K562 (cell line): Measurements from ENCODE around the gene RGS19. TPM values are rescaled to one million over a fixed set of nuclear protein-coding genes. Genes with fewer than 3 reads are reported as not detected.

Experiments used
- ATAC-seq: fragments of 200-7000 bp; cut with Tn5 transposase; 3 replicates; pipeline ENCODE4 v1.9.1; 2020; ENCODE audit warnings: moderate library complexity
- BruUV-seq: library from RNA; stranded (reverse); fragments of 400-500 nt; replicated peaks from 2 replicates; lab custom pipeline; 2021; lab: Mats Ljungman, UMichigan
- CTCF ChIA-PET: fragments of 300-600 bp; formaldehyde crosslinking; extraction: SDS; loops from one replicate; lab custom pipeline; 2021; ENCODE audit warnings: low intra/inter-chr PET ratio; lab: Yijun Ruan, JAX
- POLR2A ChIA-PET: fragments of 300-600, 350-650 bp; sonication (Branson Sonifier 250); formaldehyde crosslinking; extraction: SDS; loops from one replicate; lab custom pipeline; 2021; ENCODE audit warnings: antibody characterized with exemption, inconsistent platforms; lab: Yijun Ruan, JAX
- DNase-seq, 4 experiments: peaks; one replicate each; pipeline versions ENCODE4 v3.0.0 to v3.0.0-alpha.2; 2011 to 2018; ENCODE audit warnings: low spot score in 3 of 4, mixed read lengths in 3 of 4; ENCODE audit errors: extremely low read depth in 1 of 4
- FAIRE-seq: peaks from 2 replicates; lab custom pipeline; 2011; peaks lifted over from hg19 to GRCh38; lab: Jason Lieb, UNC
- H2AFZ ChIP-seq: 2 replicates; pipeline ENCODE4 v1.6.0; 2011; ENCODE audit warnings: low read depth, low read length, control low read depth, inconsistent platforms
- H3K27ac ChIP-seq: fragments of 200-600 bp; 3 replicates; pipeline ENCODE4 v1.8.0; 2011; ENCODE audit warnings: low read depth, mild to moderate bottlenecking, control low read depth, inconsistent platforms, low read length, moderate library complexity, mixed read lengths; ENCODE audit errors: extremely low read depth
- H3K27me3 ChIP-seq, 2 experiments: fragments of 300-600 bp in 1 of 2; 2 replicates in 1 of 2; 3 replicates in 1 of 2; pipeline versions ENCODE4 v1.6.0 to v1.8.0; 2011; ENCODE audit warnings: inconsistent platforms in 2 of 2, low read length in 2 of 2, mild to moderate bottlenecking in 1 of 2, mixed read lengths in 1 of 2, moderate library complexity in 1 of 2; ENCODE audit not compliant: control insufficient read depth in 2 of 2, insufficient read depth in 2 of 2
- H3K36me3 ChIP-seq: fragments of 300-600 bp; 3 replicates; pipeline ENCODE4 v1.8.0; 2011; ENCODE audit warnings: mild to moderate bottlenecking, low read length, inconsistent platforms; ENCODE audit not compliant: control insufficient read depth, insufficient read depth
- H3K4me1 ChIP-seq, 2 experiments: fragments of 200-600 bp in 1 of 2; replicated peaks in 1 of 2; 2 replicates in 1 of 2; 3 replicates in 1 of 2; pipeline versions ENCODE4 v1.5.1 to v1.8.0; 2011; ENCODE audit warnings: inconsistent platforms in 2 of 2, low read length in 2 of 2, mild to moderate bottlenecking in 1 of 2, mixed read lengths in 1 of 2, moderate library complexity in 1 of 2; ENCODE audit not compliant: control insufficient read depth in 2 of 2, insufficient read depth in 2 of 2
- H3K4me2 ChIP-seq: 2 replicates; pipeline ENCODE4 v1.6.1; 2011; ENCODE audit warnings: low read length, control low read depth, inconsistent platforms, mixed read lengths; ENCODE audit not compliant: insufficient read depth
- H3K4me3 ChIP-seq: fragments of 200-600 bp; sonication (generic), shearing (Covaris generic); 2 replicates; pipeline ENCODE4 v1.5.1; 2016; ENCODE audit warnings: control low read depth, inconsistent platforms
- H3K79me2 ChIP-seq: fragments of 200-600 bp; 3 replicates; pipeline ENCODE4 v1.8.0; 2011; ENCODE audit warnings: low read length, inconsistent platforms; ENCODE audit not compliant: control insufficient read depth, insufficient read depth
- H3K9ac ChIP-seq, 2 experiments: 2 replicates each; pipeline versions ENCODE4 v1.6.0 to v1.6.1; 2011; ENCODE audit warnings: low read depth in 2 of 2, low read length in 2 of 2, control low read depth in 1 of 2, inconsistent platforms in 1 of 2, mild to moderate bottlenecking in 1 of 2, mixed read lengths in 1 of 2; ENCODE audit not compliant: insufficient read depth in 1 of 2
- H3K9me1 ChIP-seq: one replicate; pipeline ENCODE4 v1.6.0; 2011; ENCODE audit warnings: inconsistent platforms, mild to moderate bottlenecking, low read length, moderate library complexity; ENCODE audit not compliant: control insufficient read depth, insufficient read depth
- H3K9me3 ChIP-seq: replicated peaks from 2 replicates; pipeline ENCODE4 v1.5.1; 2011; ENCODE audit warnings: low read depth, low read length, inconsistent platforms; ENCODE audit not compliant: control insufficient read depth, insufficient read depth
- H4K20me1 ChIP-seq: replicated peaks from 2 replicates; pipeline ENCODE4 v1.6.1; 2011; ENCODE audit warnings: low read length, inconsistent platforms, mixed read lengths; ENCODE audit not compliant: control insufficient read depth, insufficient read depth
- ARNT ChIP-seq, 2 experiments: fragments of 450-650 bp; IDR thresholded peaks; 2 replicates each; pipeline ENCODE4 v1.6.1; 2016; ENCODE audit warnings: mild to moderate bottlenecking in 1 of 2
- BCOR ChIP-seq: fragments of 450-650 bp; IDR thresholded peaks from 2 replicates; pipeline ENCODE4 v1.6.1; 2016
- BRD4 ChIP-seq: fragments of 200-600 bp; sonication (generic); IDR thresholded peaks from 2 replicates; pipeline ENCODE4 v1.6.1; 2017; ENCODE audit warnings: inconsistent platforms
- BRF2 ChIP-seq: IDR thresholded peaks from 3 replicates; pipeline ENCODE4 v1.6.1; 2011; ENCODE audit warnings: borderline replicate concordance, mild to moderate bottlenecking; ENCODE audit not compliant: insufficient read length, insufficient read depth
- CBFB ChIP-seq: sonication (generic); formaldehyde crosslinking; IDR thresholded peaks from 2 replicates; pipeline ENCODE4 v1.4.0; 2020; ENCODE audit warnings: mild to moderate bottlenecking, missing genetic modification reagents
- E4F1 ChIP-seq: fragments of 250-450 bp; sonication (Bioruptor Pico); IDR thresholded peaks from 2 replicates; pipeline ENCODE4 v1.5.0; 2021; ENCODE audit warnings: mild to moderate bottlenecking, borderline replicate concordance
- NFIC ChIP-seq: fragments of 450-650 bp; IDR thresholded peaks from 2 replicates; pipeline ENCODE4 v1.6.1; 2017; ENCODE audit warnings: mild to moderate bottlenecking, inconsistent platforms
- NONO ChIP-seq, 2 experiments: fragments of 200-400 bp in 1 of 2; fragments of 450-650 bp in 1 of 2; formaldehyde crosslinking in 1 of 2; IDR thresholded peaks; 2 replicates each; pipeline ENCODE4 v1.6.1; 2017; ENCODE audit warnings: low read depth in 2 of 2, mild to moderate bottlenecking in 2 of 2, moderate library complexity in 2 of 2, low read length in 1 of 2
- RB1 ChIP-seq: fragments of 450-650 bp; IDR thresholded peaks from 2 replicates; pipeline ENCODE4 v1.6.1; 2017; ENCODE audit warnings: low read depth, mild to moderate bottlenecking
- RBM22 ChIP-seq: fragments of 200-400 bp; formaldehyde crosslinking; IDR thresholded peaks from 2 replicates; pipeline ENCODE4 v1.6.1; 2018; ENCODE audit warnings: low read length, low read depth; ENCODE audit not compliant: poor library complexity, severe bottlenecking
- TCF3 ChIP-seq: sonication (generic); formaldehyde crosslinking; IDR thresholded peaks from 2 replicates; pipeline ENCODE4 v1.4.0; 2020; ENCODE audit warnings: mild to moderate bottlenecking, missing genetic modification reagents
- WGBS: fragments of 100-300 bp; shearing (Covaris generic); methylation state at CpG from one replicate; pipeline ENCODE4 v1.1.6; 2016; ENCODE audit warnings: low coverage, mixed read lengths; ENCODE audit not compliant: insufficient coverage; ENCODE audit errors: missing lambda C conversion rate; 5-methylcytosine and 5-hydroxymethylcytosine counted together
- in situ Hi-C: fragments of 300-500 bp; cut with MboI; formaldehyde crosslinking; loops from 4 replicates; pipeline ENCODE4 v1.15.0; 2018; ENCODE audit warnings: inconsistent platforms, mixed read lengths
- intact Hi-C: fragments of 100-400 bp; cut with micrococcal nuclease; formaldehyde crosslinking; loops from 2 replicates; pipeline ENCODE4 v1.14.2; 2022
- polyA plus RNA-seq, 8 experiments: library from polyadenylated mRNA; depleted of rRNA in 4 of 8; stranded (reverse) in 5 of 8; unstranded in 3 of 8; fragments of >200 nt; fragmentation: Nextera tagmentation in 2 of 8; fragmentation: Illumina TruSeq in 1 of 8; extraction: Ambion mirVana in 2 of 8; extraction: Trizol in 1 of 8; gene quantifications; 2 replicates each; pipeline versions ENCODE4 v1.2.1 to v1.2.3, GENCODE V29; 2011 to 2014; ENCODE audit warnings: inconsistent platforms in 1 of 8, missing spikeins in 1 of 8
- total RNA-seq, 7 experiments: library from RNA; depleted of rRNA in 6 of 7; stranded (reverse); fragments of >200 nt in 6 of 7; fragmentation: Illumina TruSeq in 2 of 7; extraction: Trizol in 2 of 7; gene quantifications; 2 replicates each; pipeline versions ENCODE4 v1.2.1 to v1.2.3, GENCODE V29; 2011 to 2021; ENCODE audit warnings: low replicate concordance in 1 of 7
- TF ChIP-seq, protein P1 (sequence below), 2 experiments: fragments of 250-450 bp in 1 of 2; fragments of 450-650 bp in 1 of 2; sonication (Bioruptor Pico) in 1 of 2; IDR thresholded peaks; 2 replicates each; pipeline versions ENCODE4 v1.6.1 to v1.8.0; 2016 to 2021; ENCODE audit warnings: mild to moderate bottlenecking in 2 of 2, moderate library complexity in 2 of 2, missing compliant biosample characterization in 1 of 2, missing genetic modification characterization in 1 of 2

Gene RGS19
- total and polyA plus RNA-seq, 9 of the 15 experiments (the other 6 are each of a cell fraction or from before 2014, with no cell fraction given): 0.41 to 23.7 (median 14.6) TPM

- no peaks in the 10 kb centered on the region for H4K20me1 ChIP-seq
- H3K4me1 ChIP-seq: peaks cover 40 to 84% of the 10 kb centered on the region in 2 experiments
- H2AFZ ChIP-seq: peak overlapping the region; percentile 89
- in situ Hi-C loops (no loop called here), intact Hi-C loops (no loop called here)
- no peak for FAIRE-seq
- H3K9me3 ChIP-seq: no peaks in the 10 kb centered on the region
- WGBS: 10% methylated on average over 32 of the region's 55 CpGs
- H3K27me3 ChIP-seq: no peaks in the 10 kb centered on the region
- peak; percentile 58 to 76 (median 67) for DNase-seq
- BruUV-seq: TSS peak; percentile 50
- peak overlapping the region; percentile 81 for H3K27ac ChIP-seq
- peak overlapping the region; percentile 74 to 92 for H3K9ac ChIP-seq
- peak; percentile 9 for ATAC-seq
- no peaks in the 10 kb centered on the region; the same call in 2 of the 3 replicates for H3K79me2 ChIP-seq
- ChIA-PET CTCF (no interaction called here), POLR2A (interaction anchor here (0.7 kb wide), 1 partner anchor 10 kb away, joined by 4 read pairs; no protein-coding TSS in a partner anchor)
- peaks cover 3% of the 10 kb centered on the region; the same call in 1 of the 3 replicates for H3K36me3 ChIP-seq
- H3K9me1 ChIP-seq: peaks cover 4% of the 10 kb centered on the region
- H3K4me2 ChIP-seq: peak overlapping the region; percentile 78
- H3K4me3 ChIP-seq: peak overlapping the region; percentile 42
- TF ChIP-seq NFIC (peak; percentile 62), BRD4 (peak; percentile 33; the same call in 1 of the 2 replicates), ARNT (IDR thresholded peaks at IDR 0.05) (no peak), RBM22 (no peak), BRF2 (no peak), NONO (IDR thresholded peaks at IDR 0.05; ENCODE audit: low read depth in 2 of 2, low read length in 1 of 2) (peak; percentile 43 to 74; a peak in 2 of 4 replicates), BCOR (0 out of 2 replicates have a peak, but pooled peaks have one; percentile 35), RB1 (peak; percentile 44; the same call in 1 of the 2 replicates), TCF3 (CRISPR knock-in tag) (peak; percentile 84), E4F1 (CRISPR knock-in tag) (no peak), CBFB (CRISPR knock-in tag) (no peak)
- TF ChIP-seq, protein P1, sequence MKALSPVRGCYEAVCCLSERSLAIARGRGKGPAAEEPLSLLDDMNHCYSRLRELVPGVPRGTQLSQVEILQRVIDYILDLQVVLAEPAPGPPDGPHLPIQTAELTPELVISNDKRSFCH (CRISPR knock-in tag; IDR thresholded peaks at IDR 0.05): no peak
- TF ChIP-seq, protein P1 (tag; IDR thresholded peaks at IDR 0.05): 0 out of 2 replicates have a peak, but pooled peaks have one; percentile 41
These were observed 37.1 kb downstream of the RGS19 start for GRCh38 chr20:64042054-64042781.
